HG02840 (cell line): ENCODE measurements around the gene MFAP3.

Source experiments
- ATAC-seq: cut with Tn5 transposase; IDR thresholded peaks from one replicate; pipeline ENCODE4 v1.9.1; 2021; ENCODE audit warnings: mild to moderate bottlenecking, moderate library complexity, moderate number of reproducible peaks; ENCODE audit not compliant: unreplicated experiment, low FRiP score

The MFAP3 gene

GRCh38 chr5:154088801-154089200 is 50.0 kb downstream of the MFAP3 start:
- no peak for ATAC-seq

DNA sequence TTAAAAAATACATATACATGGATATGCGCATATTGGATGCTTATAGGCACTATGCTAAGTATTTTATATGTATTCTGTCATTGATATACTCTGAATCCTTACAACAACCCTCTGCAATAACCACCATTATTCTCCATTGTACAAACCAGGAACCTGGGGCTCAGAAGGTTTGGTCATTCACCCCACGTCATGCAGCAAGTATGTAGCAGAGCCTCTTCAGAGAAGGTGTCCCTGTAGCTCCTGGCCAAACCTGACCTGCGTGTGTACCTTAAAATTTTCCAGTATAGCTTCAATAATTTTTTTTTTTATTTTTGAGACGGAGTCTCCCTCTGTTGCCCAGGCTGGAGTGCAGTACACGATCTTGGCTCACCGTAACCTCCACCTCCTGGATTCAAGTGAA is 51.9 kb downstream of the MFAP3 start:
- no peak for ATAC-seq

- no peak for ATAC-seq
Observed at GRCh38 chr5:154092356-154093141, 53.8 kb downstream of the MFAP3 start.

DNA sequence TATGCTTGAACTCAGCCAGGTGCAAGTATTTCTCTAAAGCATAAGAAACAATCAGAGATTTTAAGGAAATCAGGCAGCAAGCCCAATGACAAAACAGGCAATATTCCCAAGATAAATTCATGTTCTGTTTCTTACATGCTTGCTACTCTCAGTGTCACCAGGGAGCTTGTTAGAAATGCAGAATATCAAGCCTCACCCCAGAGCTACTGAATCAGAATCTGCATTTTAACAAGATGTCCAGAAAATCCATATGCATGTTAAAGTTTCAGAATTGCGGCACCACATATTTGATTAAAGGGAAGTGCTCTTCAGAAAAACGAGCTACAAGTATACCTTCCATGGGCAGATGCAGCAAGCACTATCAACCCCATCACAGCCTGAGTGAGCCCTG is 54.4 kb downstream of the MFAP3 start:
- ATAC-seq: no peak

- no peak for ATAC-seq
Observed at GRCh38 chr5:154095904-154096303, 57.1 kb downstream of the MFAP3 start.

GRCh38 chr5:154097031-154097430 is 58.3 kb downstream of the MFAP3 start:
- ATAC-seq: no peak

DNA sequence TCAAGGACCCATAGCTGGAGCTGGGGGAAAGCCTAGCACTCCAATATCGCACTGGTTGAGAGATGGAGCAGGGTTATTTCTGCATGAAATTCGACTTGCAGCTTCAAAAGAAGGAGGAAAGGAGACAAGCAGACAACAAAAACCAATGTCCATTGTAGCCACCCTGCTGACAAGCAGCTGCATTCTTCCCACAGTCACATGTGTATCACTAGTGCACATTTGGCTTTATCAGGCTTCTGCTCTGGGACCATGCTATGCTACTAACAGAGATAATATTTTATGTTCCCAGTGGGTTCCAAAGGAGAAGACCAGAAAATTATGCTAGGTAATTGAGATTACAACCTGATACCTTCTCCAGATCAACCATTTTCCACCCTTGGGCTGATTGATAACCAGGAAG is 59.7 kb downstream of the MFAP3 start:
- no peak for ATAC-seq

GRCh38 chr5:154101184-154101583 is 62.4 kb downstream of the MFAP3 start:
- ATAC-seq: no peak

DNA sequence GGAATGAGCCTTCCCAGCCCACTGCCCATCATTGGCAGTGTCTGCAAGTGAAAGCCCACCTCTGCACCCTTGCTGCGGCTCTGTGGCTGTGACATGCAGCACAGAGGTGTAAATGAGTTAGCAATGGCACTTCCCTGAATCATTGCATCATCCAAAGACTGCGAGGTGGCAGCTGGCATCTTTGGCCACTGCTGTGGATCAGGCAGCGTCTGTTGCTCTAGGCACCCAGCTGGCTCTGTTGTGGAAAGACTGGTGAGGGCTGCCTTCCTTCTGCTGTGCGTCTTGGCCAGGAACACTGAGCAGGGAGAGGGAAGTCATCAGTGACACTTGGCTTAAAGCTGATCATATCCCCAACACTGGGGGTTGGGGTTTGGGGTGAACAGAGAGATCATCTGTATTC is 64.5 kb downstream of the MFAP3 start:
- no peak for ATAC-seq
